Hepatocyte (in vitro differentiated cells): ENCODE data around the gene CTNNB1. TPM values are rescaled to one million over a fixed set of nuclear protein-coding genes. Genes with fewer than 3 reads are reported as not detected.

Experiments used
- DNase-seq: peaks from one replicate; pipeline ENCODE4 v3.0.0-alpha.2; 2016; ENCODE audit warnings: low spot score
- H2AFZ ChIP-seq: fragments of 200-600 bp; sonication (generic); 2 replicates; pipeline ENCODE4 v1.6.0; 2016; ENCODE audit warnings: antibody characterized with exemption, mild to moderate bottlenecking
- H3K27ac ChIP-seq: fragments of 200-600 bp; sonication (generic); 2 replicates; pipeline ENCODE4 v1.5.1; 2016; ENCODE audit warnings: mild to moderate bottlenecking
- H3K27me3 ChIP-seq: fragments of 200-600 bp; sonication (generic); 2 replicates; pipeline ENCODE4 v1.6.1; 2016
- H3K36me3 ChIP-seq: fragments of 200-600 bp; sonication (generic); replicated peaks from 2 replicates; pipeline ENCODE4 v1.5.1; 2016; ENCODE audit warnings: low read depth; ENCODE audit not compliant: insufficient read depth
- H3K4me1 ChIP-seq: fragments of 200-600 bp; sonication (generic); 2 replicates; pipeline ENCODE4 v1.5.1; 2016; ENCODE audit warnings: mild to moderate bottlenecking, moderate library complexity; ENCODE audit not compliant: insufficient read depth
- H3K4me2 ChIP-seq: fragments of 200-600 bp; sonication (generic); 2 replicates; pipeline ENCODE4 v1.6.0; 2016
- H3K4me3 ChIP-seq: fragments of 200-600 bp; sonication (generic); 2 replicates; pipeline ENCODE4 v1.5.1; 2016; ENCODE audit warnings: mild to moderate bottlenecking
- H3K79me2 ChIP-seq: fragments of 200-600 bp; sonication (generic); 2 replicates; pipeline ENCODE4 v1.6.0; 2017; ENCODE audit warnings: mild to moderate bottlenecking
- H3K9me2 ChIP-seq: fragments of 200-600 bp; sonication (generic); replicated peaks from 2 replicates; pipeline ENCODE4 v1.6.0; 2017; ENCODE audit warnings: mild to moderate bottlenecking; ENCODE audit not compliant: insufficient read depth
- H3K9me3 ChIP-seq: fragments of 200-600 bp; sonication (generic); 2 replicates; pipeline ENCODE4 v1.5.1; 2016; ENCODE audit warnings: low read depth, mild to moderate bottlenecking
- H4K20me1 ChIP-seq: fragments of 200-600 bp; sonication (generic); 2 replicates; pipeline ENCODE4 v1.6.0; 2016; ENCODE audit warnings: mild to moderate bottlenecking; ENCODE audit not compliant: insufficient read depth, poor library complexity, severe bottlenecking
- EZH2 ChIP-seq: fragments of 200-600 bp; sonication (generic); IDR thresholded peaks from 2 replicates; pipeline ENCODE4 v1.6.1; 2016; ENCODE audit warnings: antibody characterized with exemption, mild to moderate bottlenecking, borderline replicate concordance
- EZH2phosphoT487 ChIP-seq: fragments of 200-600 bp; sonication (generic); IDR thresholded peaks from one replicate; pipeline ENCODE4 v1.6.1; 2018; ENCODE audit warnings: antibody characterized with exemption, mild to moderate bottlenecking, low read depth, moderate library complexity; ENCODE audit not compliant: unreplicated experiment, severe bottlenecking
- WGBS: methylation state at CpG from one replicate; pipeline ENCODE4 v1.1.6; 2016; ENCODE audit warnings: low lambda C conversion rate; ENCODE audit errors: missing lambda C conversion rate; 5-methylcytosine and 5-hydroxymethylcytosine counted together
- polyA plus RNA-seq: library from polyadenylated mRNA; unstranded; fragments of >200 nt; fragmentation: Nextera tagmentation; extraction: Ambion mirVana; gene quantifications from 2 replicates; pipeline ENCODE4 v1.2.1, GENCODE V29; 2016
- total RNA-seq: library from RNA; depleted of rRNA; stranded (reverse); fragments of >200 nt; gene quantifications from 2 replicates; pipeline ENCODE4 v1.2.3, GENCODE V29; 2014
- TF ChIP-seq, protein P1 (sequence below): fragments of 200-600 bp; sonication (generic); IDR thresholded peaks from 2 replicates; pipeline ENCODE4 v1.5.1; 2016; ENCODE audit warnings: antibody characterized with exemption, mild to moderate bottlenecking; ENCODE audit not compliant: poor library complexity

The CTNNB1 gene
- total and polyA plus RNA-seq, 2 experiments from 2014 or later: 137 to 663 TPM

DNA sequence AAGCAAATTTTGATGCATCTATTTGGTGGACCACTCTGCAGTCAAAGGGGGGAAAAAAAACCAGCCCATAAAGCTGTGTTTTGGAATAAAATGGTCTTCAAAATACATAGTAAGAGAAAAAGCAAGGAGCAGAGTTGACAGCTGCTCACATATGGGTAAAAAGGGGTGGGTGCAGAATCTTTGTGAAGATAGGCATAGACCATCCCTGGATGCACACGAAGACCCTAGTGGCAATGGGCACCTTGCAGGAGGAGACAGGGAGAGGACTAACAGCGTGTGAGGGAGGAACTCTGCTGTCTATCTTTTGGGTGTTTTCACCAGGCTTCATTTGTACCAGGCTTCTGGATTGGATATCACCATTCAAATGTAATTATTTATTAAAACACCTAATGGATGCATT lies 43.9 kb downstream of the CTNNB1 start:
- H3K36me3 ChIP-seq: no peaks in the 10 kb centered on the region
- H3K4me2 ChIP-seq: no peak overlapping the region
- no peaks in the 10 kb centered on the region for H3K27me3 ChIP-seq
- no peaks in the 10 kb centered on the region for H3K4me1 ChIP-seq
- DNase-seq: no peak
- H3K27ac ChIP-seq: no peak overlapping the region
- H4K20me1 ChIP-seq: no peaks in the 10 kb centered on the region
- H3K9me3 ChIP-seq: no peaks in the 10 kb centered on the region
- 50% methylated on average over 2 of the region's 2 CpGs for WGBS
- no peaks in the 10 kb centered on the region for H3K9me2 ChIP-seq
- no peak overlapping the region for H2AFZ ChIP-seq
- no peak overlapping the region for H3K4me3 ChIP-seq
- H3K79me2 ChIP-seq: peaks cover 6% of the 10 kb centered on the region
- TF ChIP-seq, protein P1, sequence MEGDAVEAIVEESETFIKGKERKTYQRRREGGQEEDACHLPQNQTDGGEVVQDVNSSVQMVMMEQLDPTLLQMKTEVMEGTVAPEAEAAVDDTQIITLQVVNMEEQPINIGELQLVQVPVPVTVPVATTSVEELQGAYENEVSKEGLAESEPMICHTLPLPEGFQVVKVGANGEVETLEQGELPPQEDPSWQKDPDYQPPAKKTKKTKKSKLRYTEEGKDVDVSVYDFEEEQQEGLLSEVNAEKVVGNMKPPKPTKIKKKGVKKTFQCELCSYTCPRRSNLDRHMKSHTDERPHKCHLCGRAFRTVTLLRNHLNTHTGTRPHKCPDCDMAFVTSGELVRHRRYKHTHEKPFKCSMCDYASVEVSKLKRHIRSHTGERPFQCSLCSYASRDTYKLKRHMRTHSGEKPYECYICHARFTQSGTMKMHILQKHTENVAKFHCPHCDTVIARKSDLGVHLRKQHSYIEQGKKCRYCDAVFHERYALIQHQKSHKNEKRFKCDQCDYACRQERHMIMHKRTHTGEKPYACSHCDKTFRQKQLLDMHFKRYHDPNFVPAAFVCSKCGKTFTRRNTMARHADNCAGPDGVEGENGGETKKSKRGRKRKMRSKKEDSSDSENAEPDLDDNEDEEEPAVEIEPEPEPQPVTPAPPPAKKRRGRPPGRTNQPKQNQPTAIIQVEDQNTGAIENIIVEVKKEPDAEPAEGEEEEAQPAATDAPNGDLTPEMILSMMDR: no peak
- no peak for TF ChIP-seq EZH2phosphoT487
- TF ChIP-seq EZH2: no peak

DNA sequence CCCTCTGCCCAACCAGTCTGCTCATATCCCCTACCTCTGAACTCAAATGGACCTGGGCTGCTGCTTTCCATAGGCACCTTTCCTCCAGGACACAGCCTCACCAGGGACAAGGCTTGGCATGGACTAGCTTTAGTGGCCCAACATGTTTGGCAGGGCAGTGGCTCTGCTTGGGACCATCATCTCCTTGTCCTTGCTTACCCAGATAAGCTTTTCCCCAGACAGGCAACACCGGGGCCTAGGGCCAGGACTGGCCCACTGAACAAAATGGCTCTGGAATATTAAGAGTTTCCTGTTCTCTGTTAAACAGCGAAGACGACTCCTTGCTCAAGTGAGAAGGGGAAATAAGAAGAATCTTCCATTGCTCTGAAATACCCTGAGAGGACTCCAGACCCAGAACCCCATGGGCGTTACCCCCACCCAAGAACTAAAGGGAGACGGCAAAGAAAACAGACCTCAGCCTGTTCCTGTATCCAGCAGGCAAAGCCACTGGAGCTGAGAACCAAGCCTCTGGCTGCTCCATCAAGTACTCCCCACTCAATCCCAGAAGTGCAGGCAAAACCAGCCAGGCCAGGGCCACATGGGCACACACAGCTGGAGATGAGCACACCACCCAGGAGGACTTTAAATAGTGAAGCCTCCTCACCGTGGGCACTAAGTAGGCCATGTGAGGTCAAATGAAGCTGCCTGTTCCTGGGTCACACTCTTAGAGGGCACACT lies 45.5 kb downstream of the CTNNB1 start:
- no peak for DNase-seq
- Histone ChIP-seq H3K9me3 (no peaks in the 10 kb centered on the region), H3K9me2 (no peaks in the 10 kb centered on the region), H3K27me3 (no peaks in the 10 kb centered on the region), H3K27ac (no peak overlapping the region), H3K4me3 (no peak overlapping the region), H4K20me1 (no peaks in the 10 kb centered on the region), H3K4me2 (no peak overlapping the region), H3K36me3 (no peaks in the 10 kb centered on the region), H3K4me1 (no peaks in the 10 kb centered on the region), H3K79me2 (no peaks in the 10 kb centered on the region), H2AFZ (no peak overlapping the region)
- WGBS: 77% methylated on average over 6 of the region's 6 CpGs
- TF ChIP-seq, protein P1: no peak
- no peak for TF ChIP-seq EZH2
- no peak for TF ChIP-seq EZH2phosphoT487

DNA sequence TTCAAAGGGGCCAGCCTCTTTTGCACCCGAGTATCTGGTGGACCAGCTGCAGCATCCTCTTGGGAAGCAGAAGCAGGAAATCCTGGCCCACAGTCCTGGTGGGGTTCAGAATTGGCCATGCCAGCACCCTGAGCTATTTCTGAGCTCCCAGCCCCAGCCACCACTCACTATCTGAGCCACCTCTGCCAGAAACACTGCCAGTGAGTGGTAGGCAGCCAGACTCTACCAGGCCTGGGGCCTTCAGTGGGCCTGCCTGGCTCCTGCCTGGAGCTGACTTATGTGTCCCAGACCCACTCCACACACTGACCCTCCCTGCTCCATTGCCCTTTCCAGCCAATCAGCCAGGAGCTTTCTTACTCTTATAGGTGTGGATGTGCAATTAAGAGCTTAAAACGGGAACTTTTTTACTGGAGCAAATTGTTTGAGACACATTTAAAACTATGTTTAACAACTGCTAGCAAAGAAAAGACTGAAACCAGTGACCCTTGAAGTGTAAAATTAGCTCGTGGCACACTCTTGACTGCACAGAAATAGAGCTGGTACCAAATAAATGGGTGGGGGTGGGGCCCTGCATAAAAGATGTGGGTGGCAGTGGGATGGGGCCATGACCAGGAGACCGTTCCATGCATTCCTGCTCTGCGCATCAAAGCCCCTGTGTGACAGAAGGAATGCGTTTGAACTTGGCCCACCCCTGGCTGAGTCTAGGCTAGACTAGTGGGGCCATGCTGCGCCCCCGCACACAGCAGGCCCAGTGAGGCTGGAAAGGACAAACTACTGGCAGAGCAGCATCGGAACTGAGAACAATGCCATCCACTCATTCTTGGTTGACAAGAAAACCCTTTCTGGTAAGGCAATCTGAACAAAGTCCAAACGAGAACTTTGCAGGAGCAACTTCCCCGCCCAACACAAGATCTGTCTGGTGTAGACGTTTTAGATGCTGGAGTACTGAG lies 48.0 kb downstream of the CTNNB1 start:
- Histone ChIP-seq H3K79me2 (no peaks in the 10 kb centered on the region), H3K27ac (no peak overlapping the region), H3K36me3 (no peaks in the 10 kb centered on the region), H3K9me2 (no peaks in the 10 kb centered on the region), H3K4me3 (no peak overlapping the region), H3K4me2 (no peak overlapping the region), H2AFZ (no peak overlapping the region), H3K27me3 (no peaks in the 10 kb centered on the region), H4K20me1 (no peaks in the 10 kb centered on the region), H3K9me3 (no peaks in the 10 kb centered on the region), H3K4me1 (no peaks in the 10 kb centered on the region)
- WGBS: 78% methylated on average over 12 of the region's 12 CpGs
- no peak for DNase-seq
- TF ChIP-seq EZH2 (no peak), EZH2phosphoT487 (no peak)
- TF ChIP-seq, protein P1: no peak
